ENCODE data around the gene CWC15.

DNA sequence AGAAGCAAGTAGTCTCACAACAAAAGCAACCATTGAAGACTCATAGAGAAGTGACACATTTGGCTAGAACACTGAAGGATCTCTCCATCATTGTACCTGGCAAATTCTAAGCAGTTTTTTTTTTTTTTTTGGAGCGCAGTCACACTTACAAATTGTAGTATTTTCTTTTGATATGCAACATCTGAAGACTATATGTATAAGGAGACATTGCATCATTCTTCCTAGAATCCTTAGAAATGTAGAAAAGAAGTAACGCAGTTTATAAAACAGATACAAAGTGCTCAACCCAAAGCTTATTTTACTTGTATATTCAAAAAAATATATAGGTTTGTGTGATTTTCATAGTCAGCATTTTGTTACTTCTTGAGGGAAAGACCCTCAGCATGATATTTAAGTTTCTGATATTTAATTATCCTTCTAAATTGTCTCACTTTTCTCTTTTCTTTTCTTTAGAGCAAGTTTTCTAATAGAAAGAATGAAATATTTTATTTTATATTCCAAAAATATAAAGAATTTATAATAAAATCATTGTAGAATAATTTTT lies 20.1 kb upstream of the CWC15 start:
- TF ChIP-seq EZH2 (IDR thresholded peaks at IDR 0.05; ENCODE audit: low read length, unreplicated experiment) = no peak
- TF ChIP-seq, protein P1, sequence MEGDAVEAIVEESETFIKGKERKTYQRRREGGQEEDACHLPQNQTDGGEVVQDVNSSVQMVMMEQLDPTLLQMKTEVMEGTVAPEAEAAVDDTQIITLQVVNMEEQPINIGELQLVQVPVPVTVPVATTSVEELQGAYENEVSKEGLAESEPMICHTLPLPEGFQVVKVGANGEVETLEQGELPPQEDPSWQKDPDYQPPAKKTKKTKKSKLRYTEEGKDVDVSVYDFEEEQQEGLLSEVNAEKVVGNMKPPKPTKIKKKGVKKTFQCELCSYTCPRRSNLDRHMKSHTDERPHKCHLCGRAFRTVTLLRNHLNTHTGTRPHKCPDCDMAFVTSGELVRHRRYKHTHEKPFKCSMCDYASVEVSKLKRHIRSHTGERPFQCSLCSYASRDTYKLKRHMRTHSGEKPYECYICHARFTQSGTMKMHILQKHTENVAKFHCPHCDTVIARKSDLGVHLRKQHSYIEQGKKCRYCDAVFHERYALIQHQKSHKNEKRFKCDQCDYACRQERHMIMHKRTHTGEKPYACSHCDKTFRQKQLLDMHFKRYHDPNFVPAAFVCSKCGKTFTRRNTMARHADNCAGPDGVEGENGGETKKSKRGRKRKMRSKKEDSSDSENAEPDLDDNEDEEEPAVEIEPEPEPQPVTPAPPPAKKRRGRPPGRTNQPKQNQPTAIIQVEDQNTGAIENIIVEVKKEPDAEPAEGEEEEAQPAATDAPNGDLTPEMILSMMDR (conservative IDR thresholded peaks at IDR 0.05; ENCODE audit: low read depth, low read length) = no peak
